HG03025 (cell line): ENCODE measurements around the gene CSNK1D.
"Not testable (repeated sequence)": the region's sequence is repeated elsewhere in the genome, so short reads cannot be mapped to it uniquely, and the experiment has no call there.

Source experiments
- ATAC-seq: cut with Tn5 transposase; IDR thresholded peaks from one replicate; pipeline ENCODE4 v1.9.1; 2021; ENCODE audit warnings: mild to moderate bottlenecking, moderate library complexity; ENCODE audit not compliant: unreplicated experiment, low FRiP score

The CSNK1D gene

DNA sequence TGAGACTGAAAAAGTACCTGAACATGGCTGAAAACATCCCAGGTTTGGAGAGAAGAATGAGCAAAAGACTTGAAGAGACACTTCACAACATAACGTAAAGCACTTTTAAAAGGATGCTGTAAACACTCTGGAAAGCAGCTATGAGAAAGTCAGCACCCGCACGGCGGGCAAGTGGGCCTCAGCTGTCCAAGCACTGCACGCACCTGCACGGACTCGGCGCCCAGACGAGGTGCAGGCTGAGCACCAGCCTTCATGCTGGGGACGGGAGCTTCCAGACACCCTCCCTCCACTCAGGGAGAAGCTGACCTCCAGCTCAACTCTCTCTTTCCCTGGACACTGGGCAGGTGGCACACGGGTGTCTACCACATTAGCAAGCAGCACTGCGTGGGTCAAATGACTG is 74.0 kb downstream of the CSNK1D start:
- no peak for ATAC-seq

- no peak for ATAC-seq
These were observed 75.4 kb downstream of the CSNK1D start for GRCh38 chr17:82198092-82198491.

DNA sequence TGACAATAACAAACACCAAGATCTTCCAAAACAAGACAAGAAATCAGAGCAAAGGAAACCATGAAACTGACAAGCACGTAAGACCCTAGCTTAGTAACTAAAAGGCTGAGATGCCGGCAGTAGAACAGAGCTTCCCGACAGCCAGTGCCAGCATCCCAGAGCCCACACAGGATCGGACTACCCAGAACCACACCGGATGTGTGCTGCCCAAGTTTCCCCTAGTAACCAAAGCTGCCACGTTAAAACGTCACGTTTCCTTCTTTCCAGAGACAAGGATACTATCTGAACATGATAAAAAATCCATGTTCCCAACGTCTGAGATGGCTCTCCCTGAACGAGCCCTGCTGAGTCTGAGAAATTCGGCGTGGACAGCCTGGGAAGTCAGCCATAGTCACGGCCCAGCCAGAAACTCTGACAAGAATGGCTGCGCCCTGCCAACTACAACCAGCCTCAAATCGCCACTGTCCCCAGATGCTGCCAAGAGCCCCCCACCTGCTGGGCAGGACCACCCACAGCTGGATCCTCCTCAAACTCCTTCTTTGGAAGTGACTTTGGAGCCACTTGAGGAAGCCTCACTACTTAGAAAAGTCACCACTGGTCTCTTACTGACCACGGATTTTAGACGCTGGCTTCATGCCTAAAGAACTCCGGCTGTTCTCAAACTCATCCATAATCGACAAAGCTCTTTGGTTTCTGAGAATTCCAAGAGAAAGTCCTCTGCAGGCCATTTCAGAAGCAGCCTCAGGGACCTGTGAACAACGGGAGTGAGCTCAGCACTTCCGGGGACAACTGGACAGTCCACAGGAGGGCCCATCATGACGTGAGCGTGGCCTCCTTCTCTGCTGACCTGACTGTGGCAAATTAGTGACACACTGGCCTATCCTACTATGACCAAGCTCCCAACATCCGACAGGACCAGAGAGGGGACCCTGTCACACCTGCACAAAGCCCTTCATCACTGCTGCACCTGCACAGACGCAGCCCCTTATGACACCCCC is 77.5 kb downstream of the CSNK1D start:
- no peak for ATAC-seq

- no peak for ATAC-seq
These were observed 78.7 kb downstream of the CSNK1D start for GRCh38 chr17:82194765-82195164.

DNA sequence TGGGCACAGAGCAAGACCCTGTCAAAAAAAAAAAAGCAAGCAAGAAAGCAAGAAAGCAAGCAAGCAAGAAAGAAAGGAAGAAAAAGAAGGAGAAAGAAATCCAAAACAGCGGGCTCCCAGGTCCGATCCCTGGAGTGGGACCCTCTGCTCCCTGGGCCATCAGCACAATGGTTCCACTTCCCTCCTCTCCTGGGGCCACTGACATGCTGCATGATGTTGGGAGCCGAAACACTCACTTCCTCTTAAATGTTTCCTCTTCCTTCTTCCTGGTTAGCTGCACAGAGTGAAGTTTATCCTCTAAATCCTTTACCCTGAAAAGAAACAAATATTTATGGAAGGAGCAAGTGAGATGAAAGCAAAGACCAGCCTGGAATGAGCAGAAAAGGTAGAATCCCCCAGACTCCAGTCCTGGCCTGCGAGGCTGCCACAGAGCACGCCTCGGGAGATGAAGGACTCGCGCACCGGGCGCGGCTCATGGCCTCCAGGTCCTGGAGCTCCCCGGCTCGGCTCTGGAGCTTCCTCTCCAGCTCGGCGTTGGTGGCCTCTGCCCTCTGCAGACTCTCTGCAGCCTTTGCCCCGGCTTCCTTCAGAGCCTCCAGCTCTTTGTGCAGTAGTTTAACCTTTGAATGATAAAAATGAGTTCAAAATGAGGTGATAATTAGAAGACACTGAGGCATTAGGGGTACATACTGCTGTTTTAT is 79.8 kb downstream of the CSNK1D start:
- no peak for ATAC-seq

GRCh38 chr17:82193050-82193449 is 80.5 kb downstream of the CSNK1D start:
- ATAC-seq = not testable (repeated sequence)
